Mucosa of descending colon (tissue), 3 donors: ENCODE data around the gene HS3ST1. TPM values are rescaled to one million over a fixed set of nuclear protein-coding genes. Genes with fewer than 3 reads are reported as not detected.
"Not testable (repeated sequence)": the region's sequence is repeated elsewhere in the genome, so short reads cannot be mapped to it uniquely, and the experiment has no call there.

Source experiments
- ATAC-seq: fragments of 200-7000 bp; cut with Tn5 transposase; one replicate; pipeline ENCODE4 v1.9.1; 2020; ENCODE audit warnings: mild to moderate bottlenecking, moderate library complexity
- DNase-seq, 3 donors: peaks; one replicate each; pipeline ENCODE4 v3.0.0-alpha.2; 2020
- H3K36me3 ChIP-seq: fragments of 200-600 bp; one replicate; pipeline ENCODE4 v1.8.0; 2021; ENCODE audit warnings: low read depth, mild to moderate bottlenecking
- H3K4me1 ChIP-seq: fragments of 200-600 bp; one replicate; pipeline ENCODE4 v1.8.0; 2021; ENCODE audit warnings: low read depth, mild to moderate bottlenecking
- H3K4me3 ChIP-seq: fragments of 200-600 bp; one replicate; pipeline ENCODE4 v1.8.0; 2021; ENCODE audit warnings: mild to moderate bottlenecking
- H3K9me3 ChIP-seq: fragments of 200-600 bp; one replicate; pipeline ENCODE4 v1.8.0; 2021; ENCODE audit warnings: mild to moderate bottlenecking
- CTCF ChIP-seq: fragments of 200-600 bp; IDR thresholded peaks from one replicate; pipeline ENCODE4 v1.8.0; 2022; ENCODE audit warnings: antibody characterized with exemption, mild to moderate bottlenecking
- intact Hi-C, 2 donors: fragments of 100-400 bp; cut with DNase I in 1 of 2; cut with micrococcal nuclease in 1 of 2; formaldehyde crosslinking; loops; one replicate each; pipeline versions ENCODE4 v1.11.0 to v1.11.1; 2022; cut with DNase I, micrococcal nuclease
- total RNA-seq, 3 donors: library from RNA; stranded (reverse); fragmentation: NEBNext Ultra II Directional in 2 of 3; extraction: Animal tissue kit (Norgen Biotek cat#: 25700) in 2 of 3; gene quantifications; one replicate each; pipeline versions ENCODE4 v1.2.1 to v1.2.4, GENCODE V29; 2021 to 2023
- donor health status: DM: no; HTN: no; CAD: no; lungs with moderate emphysema.
- donor health status: DM: no; HTN: no; CAD: no.
- donor health status: DM: no; HTN: yes; CAD: no.

The HS3ST1 gene
- total RNA-seq, 3 donors from 2014 or later, result 4.0 to 6.3 (median 5.5) TPM

DNA sequence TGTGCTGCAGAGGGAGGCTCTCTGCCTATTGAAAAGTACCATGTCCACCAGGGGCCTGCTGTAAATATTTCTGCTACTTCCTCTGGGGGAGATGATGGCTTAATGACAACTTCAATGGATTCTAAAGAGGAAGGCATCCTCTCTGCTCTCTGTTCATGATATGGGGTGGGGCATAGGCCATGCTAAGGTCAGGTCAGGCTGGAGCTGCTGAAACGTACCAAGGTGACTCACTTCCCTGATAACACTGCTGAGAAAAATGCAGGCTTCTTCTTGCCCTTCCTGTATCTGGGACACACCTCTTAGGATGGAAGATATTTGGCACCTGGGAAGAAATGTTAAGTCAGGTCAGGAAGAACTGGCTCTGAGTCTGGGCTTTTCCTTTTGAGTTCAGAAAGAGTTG is 31.5 kb downstream of the HS3ST1 start:
- ATAC-seq (peak; percentile 85), DNase-seq (no peak)
- Histone ChIP-seq H3K36me3 (no peaks in the 10 kb centered on the region), H3K4me1 (no peaks in the 10 kb centered on the region), H3K4me3 (no peak overlapping the region), H3K9me3 (no peaks in the 10 kb centered on the region)
- no peak for TF ChIP-seq CTCF
- intact Hi-C loops, result no loop called here

DNA sequence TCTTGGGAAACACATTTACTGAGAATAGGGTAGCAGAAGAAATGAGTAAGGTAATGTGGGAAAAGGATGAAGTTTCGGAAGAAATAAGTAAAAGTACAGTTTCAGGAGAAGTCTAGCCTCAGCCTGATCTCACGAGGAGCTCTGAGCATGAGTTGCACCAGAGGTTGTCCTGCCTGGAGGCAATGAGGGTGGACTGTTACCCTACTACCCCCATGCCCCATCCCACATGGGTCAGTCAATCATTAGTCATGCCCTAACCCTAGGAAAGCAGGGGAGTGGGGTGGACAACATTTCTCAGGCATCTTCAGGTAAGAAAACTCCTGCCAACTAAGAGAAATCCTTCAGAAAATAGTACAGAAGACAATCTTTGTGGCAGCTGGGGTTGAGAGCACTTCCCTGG is 35.1 kb downstream of the HS3ST1 start:
- intact Hi-C loops, result no loop called here
- H3K4me3 ChIP-seq, result no peak overlapping the region
- no peaks in the 10 kb centered on the region for H3K36me3 ChIP-seq
- DNase-seq (no peak), ATAC-seq (no peak)
- no peaks in the 10 kb centered on the region for H3K4me1 ChIP-seq
- no peaks in the 10 kb centered on the region for H3K9me3 ChIP-seq
- TF ChIP-seq CTCF, result no peak

DNA sequence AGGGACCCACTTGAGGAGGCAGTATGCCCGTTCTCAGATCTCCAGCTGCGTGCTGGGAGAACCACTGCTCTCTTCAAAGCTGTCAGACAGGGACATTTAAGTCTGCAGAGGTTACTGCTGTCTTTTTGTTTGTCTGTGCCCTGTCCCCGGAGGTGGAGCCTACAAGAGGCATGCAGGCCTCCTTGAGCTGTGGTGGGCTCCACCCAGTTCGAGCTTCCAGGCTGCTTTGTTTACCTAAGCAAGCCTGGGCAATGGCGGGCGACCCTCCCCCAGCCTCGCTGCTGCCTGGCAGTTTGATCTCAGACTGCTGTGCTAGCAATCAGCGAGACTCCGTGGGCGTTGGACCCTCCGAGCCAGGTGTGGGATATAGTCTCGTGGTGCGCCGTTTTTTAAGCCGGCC is 44.6 kb downstream of the HS3ST1 start:
- ATAC-seq, DNase-seq, intact Hi-C loops: not testable (repeated sequence)

DNA sequence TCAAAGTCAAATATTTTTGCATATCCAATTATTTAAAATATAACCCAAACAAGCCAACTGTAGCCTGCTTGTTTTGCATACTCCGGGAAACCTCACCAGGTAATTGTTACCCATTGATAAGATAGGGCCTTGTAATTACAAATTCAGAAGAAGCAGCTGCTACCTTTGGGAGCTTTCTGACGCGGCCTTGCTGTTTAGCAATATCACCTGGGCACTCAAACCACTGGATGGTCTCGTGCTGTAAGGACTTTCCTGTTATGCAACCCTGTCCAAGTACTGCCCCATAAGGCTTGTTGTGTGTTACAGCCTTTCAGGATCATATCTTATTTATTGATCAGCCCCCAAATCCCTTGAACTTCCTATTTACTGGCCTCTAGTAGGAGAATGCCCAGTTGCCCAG is 52.1 kb downstream of the HS3ST1 start:
- H3K4me1 ChIP-seq, result no peaks in the 10 kb centered on the region
- no peak overlapping the region for H3K4me3 ChIP-seq
- TF ChIP-seq CTCF, result no peak
- no peaks in the 10 kb centered on the region for H3K36me3 ChIP-seq
- ATAC-seq (no peak), DNase-seq (no peak)
- intact Hi-C loops, result no loop called here
- H3K9me3 ChIP-seq, result no peaks in the 10 kb centered on the region

More for the DNA sequence above, 44.6 kb downstream of the HS3ST1 start:
- H3K4me3 ChIP-seq, H3K9me3 ChIP-seq, H3K4me1 ChIP-seq, H3K36me3 ChIP-seq: not testable (repeated sequence)

- ATAC-seq (no peak), DNase-seq (no peak)
- Histone ChIP-seq H3K36me3 (no peaks in the 10 kb centered on the region), H3K4me1 (no peaks in the 10 kb centered on the region), H3K4me3 (no peak overlapping the region), H3K9me3 (no peaks in the 10 kb centered on the region)
- TF ChIP-seq CTCF, result no peak
- intact Hi-C loops, result no loop called here
Measured at GRCh38 chr4:11376146-11376545, 52.5 kb downstream of the HS3ST1 start.

DNA sequence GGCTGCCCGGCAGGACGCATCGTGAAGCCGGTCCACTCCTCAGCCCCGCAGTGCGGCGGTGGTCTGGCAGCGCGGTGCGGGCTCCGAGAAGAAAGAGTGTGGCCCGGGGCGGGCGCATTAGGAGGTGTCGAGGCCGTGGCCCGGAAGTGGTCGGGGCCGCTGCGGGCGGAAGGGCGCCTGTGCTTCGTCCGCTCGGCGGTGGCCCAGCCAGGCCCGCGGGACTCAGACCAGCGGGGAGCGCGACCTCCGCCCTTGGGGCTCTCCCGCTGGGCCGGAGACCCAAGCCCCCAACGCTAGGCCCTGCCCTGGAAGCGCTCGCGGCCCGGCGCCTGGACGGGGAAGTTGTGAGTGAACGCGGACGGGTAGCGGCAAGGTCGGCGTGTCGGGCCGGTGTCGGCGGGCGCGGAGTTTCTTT is 60.0 kb downstream of the HS3ST1 start:
- no peak for TF ChIP-seq CTCF
- no peak overlapping the region for H3K4me3 ChIP-seq

More for the DNA sequence above, 60.0 kb downstream of the HS3ST1 start:
- ATAC-seq (peak; percentile 31), DNase-seq (peak in 1 of 3 donors; percentile 46)
- intact Hi-C loops, result no loop called here
- Histone ChIP-seq H3K9me3 (no peaks in the 10 kb centered on the region), H3K4me1 (no peaks in the 10 kb centered on the region), H3K36me3 (no peaks in the 10 kb centered on the region)
